WTC11 (cell line): Measurements from ENCODE around the gene BCL2A1.

Source experiments
- ELF4 ChIP-seq: sonication (generic); formaldehyde crosslinking; IDR thresholded peaks from 2 replicates; pipeline ENCODE4 v1.8.1; 2022; ENCODE audit warnings: low read depth, mild to moderate bottlenecking, moderate library complexity, missing genetic modification reagents
- IRF2 ChIP-seq: sonication (generic); formaldehyde crosslinking; IDR thresholded peaks from 2 replicates; pipeline ENCODE4 v1.8.0; 2022; ENCODE audit warnings: low read depth, missing genetic modification reagents, borderline replicate concordance
- NR1H2 ChIP-seq: sonication (generic); formaldehyde crosslinking; IDR thresholded peaks from 2 replicates; pipeline ENCODE4 v1.9.0; 2021; ENCODE audit warnings: mild to moderate bottlenecking, moderate library complexity, missing genetic modification reagents
- TF ChIP-seq, protein P1 (sequence below): fragments of 200-600 bp; IDR thresholded peaks from 2 replicates; pipeline ENCODE4 v1.8.0; 2022; ENCODE audit warnings: antibody characterized with exemption
- TF ChIP-seq, protein P2 (sequence below): fragments of 250-450 bp; sonication (Bioruptor Pico); IDR thresholded peaks from 2 replicates; pipeline ENCODE4 v1.9.0; 2021; ENCODE audit warnings: moderate library complexity, mild to moderate bottlenecking, inconsistent platforms, borderline replicate concordance
- TF ChIP-seq, protein P3 (sequence below): sonication (generic); formaldehyde crosslinking; IDR thresholded peaks from 2 replicates; pipeline ENCODE4 v1.8.0; 2022; ENCODE audit warnings: mild to moderate bottlenecking, missing genetic modification reagents
- TF ChIP-seq, protein P4 (sequence below): fragments of 250-450 bp; sonication (Bioruptor Pico); IDR thresholded peaks from 2 replicates; pipeline ENCODE4 v1.9.0; 2021; ENCODE audit warnings: mild to moderate bottlenecking
- TF ChIP-seq, protein P5 (sequence below): sonication (generic); formaldehyde crosslinking; IDR thresholded peaks from 2 replicates; pipeline ENCODE4 v1.8.1; 2023; ENCODE audit warnings: mild to moderate bottlenecking, missing genetic modification reagents, moderate library complexity

DNA sequence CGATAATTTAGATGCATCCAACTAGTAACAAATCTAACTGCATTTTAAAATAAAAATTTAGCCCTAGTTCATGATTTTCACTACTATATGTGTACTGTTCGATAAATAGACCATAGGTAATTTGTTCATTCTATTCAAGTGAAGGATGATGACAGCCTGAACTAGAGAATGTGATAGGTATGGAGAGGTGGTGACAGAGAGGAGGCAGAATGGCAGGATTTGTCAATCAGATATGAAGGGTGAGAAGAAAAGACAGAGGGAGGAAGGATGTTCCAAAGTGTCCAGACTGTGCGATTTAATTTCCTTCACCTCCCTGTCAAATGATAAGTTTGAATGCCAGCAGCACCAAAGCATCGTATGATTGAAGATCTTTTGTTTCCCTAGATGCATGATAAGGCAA, 31.6 kb downstream of the BCL2A1 start:
- TF ChIP-seq IRF2, result no peak
- TF ChIP-seq, protein P1, sequence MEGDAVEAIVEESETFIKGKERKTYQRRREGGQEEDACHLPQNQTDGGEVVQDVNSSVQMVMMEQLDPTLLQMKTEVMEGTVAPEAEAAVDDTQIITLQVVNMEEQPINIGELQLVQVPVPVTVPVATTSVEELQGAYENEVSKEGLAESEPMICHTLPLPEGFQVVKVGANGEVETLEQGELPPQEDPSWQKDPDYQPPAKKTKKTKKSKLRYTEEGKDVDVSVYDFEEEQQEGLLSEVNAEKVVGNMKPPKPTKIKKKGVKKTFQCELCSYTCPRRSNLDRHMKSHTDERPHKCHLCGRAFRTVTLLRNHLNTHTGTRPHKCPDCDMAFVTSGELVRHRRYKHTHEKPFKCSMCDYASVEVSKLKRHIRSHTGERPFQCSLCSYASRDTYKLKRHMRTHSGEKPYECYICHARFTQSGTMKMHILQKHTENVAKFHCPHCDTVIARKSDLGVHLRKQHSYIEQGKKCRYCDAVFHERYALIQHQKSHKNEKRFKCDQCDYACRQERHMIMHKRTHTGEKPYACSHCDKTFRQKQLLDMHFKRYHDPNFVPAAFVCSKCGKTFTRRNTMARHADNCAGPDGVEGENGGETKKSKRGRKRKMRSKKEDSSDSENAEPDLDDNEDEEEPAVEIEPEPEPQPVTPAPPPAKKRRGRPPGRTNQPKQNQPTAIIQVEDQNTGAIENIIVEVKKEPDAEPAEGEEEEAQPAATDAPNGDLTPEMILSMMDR, result no peak
- TF ChIP-seq, protein P2, sequence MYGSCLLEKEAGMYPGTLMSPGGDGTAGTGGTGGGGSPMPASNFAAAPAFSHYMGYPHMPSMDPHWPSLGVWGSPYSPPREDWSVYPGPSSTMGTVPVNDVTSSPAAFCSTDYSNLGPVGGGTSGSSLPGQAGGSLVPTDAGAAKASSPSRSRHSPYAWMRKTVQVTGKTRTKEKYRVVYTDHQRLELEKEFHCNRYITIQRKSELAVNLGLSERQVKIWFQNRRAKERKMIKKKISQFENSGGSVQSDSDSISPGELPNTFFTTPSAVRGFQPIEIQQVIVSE (CRISPR knock-in tag), result no peak
- TF ChIP-seq, protein P3, sequence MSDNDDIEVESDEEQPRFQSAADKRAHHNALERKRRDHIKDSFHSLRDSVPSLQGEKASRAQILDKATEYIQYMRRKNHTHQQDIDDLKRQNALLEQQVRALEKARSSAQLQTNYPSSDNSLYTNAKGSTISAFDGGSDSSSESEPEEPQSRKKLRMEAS (CRISPR knock-in tag), result no peak
- no peak for TF ChIP-seq ELF4 (CRISPR knock-in tag)
- TF ChIP-seq, protein P4, sequence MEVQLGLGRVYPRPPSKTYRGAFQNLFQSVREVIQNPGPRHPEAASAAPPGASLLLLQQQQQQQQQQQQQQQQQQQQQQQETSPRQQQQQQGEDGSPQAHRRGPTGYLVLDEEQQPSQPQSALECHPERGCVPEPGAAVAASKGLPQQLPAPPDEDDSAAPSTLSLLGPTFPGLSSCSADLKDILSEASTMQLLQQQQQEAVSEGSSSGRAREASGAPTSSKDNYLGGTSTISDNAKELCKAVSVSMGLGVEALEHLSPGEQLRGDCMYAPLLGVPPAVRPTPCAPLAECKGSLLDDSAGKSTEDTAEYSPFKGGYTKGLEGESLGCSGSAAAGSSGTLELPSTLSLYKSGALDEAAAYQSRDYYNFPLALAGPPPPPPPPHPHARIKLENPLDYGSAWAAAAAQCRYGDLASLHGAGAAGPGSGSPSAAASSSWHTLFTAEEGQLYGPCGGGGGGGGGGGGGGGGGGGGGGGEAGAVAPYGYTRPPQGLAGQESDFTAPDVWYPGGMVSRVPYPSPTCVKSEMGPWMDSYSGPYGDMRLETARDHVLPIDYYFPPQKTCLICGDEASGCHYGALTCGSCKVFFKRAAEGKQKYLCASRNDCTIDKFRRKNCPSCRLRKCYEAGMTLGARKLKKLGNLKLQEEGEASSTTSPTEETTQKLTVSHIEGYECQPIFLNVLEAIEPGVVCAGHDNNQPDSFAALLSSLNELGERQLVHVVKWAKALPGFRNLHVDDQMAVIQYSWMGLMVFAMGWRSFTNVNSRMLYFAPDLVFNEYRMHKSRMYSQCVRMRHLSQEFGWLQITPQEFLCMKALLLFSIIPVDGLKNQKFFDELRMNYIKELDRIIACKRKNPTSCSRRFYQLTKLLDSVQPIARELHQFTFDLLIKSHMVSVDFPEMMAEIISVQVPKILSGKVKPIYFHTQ (CRISPR knock-in tag), result no peak
- no peak for TF ChIP-seq NR1H2 (CRISPR knock-in tag)
- TF ChIP-seq, protein P5, sequence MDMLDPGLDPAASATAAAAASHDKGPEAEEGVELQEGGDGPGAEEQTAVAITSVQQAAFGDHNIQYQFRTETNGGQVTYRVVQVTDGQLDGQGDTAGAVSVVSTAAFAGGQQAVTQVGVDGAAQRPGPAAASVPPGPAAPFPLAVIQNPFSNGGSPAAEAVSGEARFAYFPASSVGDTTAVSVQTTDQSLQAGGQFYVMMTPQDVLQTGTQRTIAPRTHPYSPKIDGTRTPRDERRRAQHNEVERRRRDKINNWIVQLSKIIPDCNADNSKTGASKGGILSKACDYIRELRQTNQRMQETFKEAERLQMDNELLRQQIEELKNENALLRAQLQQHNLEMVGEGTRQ (CRISPR knock-in tag), result no peak
